Left lung (tissue), 10 donors: ENCODE data around the gene FTCD. TPM values are rescaled to one million over a fixed set of nuclear protein-coding genes. Genes with fewer than 3 reads are reported as not detected.
A peak's percentile ranks its signal among the peaks of the same experiment; 100 is the strongest.
"Not testable (repeated sequence)": the region's sequence is repeated elsewhere in the genome, so short reads cannot be mapped to it uniquely, and the experiment has no call there.

Source experiments
- ATAC-seq: fragments of 200-7000 bp; cut with Tn5 transposase; one replicate; pipeline ENCODE4 v1.9.1; 2020; ENCODE audit warnings: moderate library complexity
- DNase-seq, 4 donors: peaks; one replicate each; pipeline ENCODE4 v3.0.0-alpha.2; 2013 to 2020
- H3K27ac ChIP-seq, 2 donors: fragments of 200-600 bp; sonication (generic) in 1 of 2; one replicate each; pipeline versions ENCODE4 v1.5.0 to v1.8.0; 2020 to 2021
- H3K27me3 ChIP-seq, 2 donors: fragments of 200-600 bp; sonication (generic) in 1 of 2; one replicate each; pipeline versions ENCODE4 v1.5.0 to v1.8.0; 2020 to 2021
- H3K36me3 ChIP-seq, 2 donors: fragments of 200-600 bp; sonication (generic) in 1 of 2; one replicate each; pipeline versions ENCODE4 v1.5.0 to v1.8.0; 2020 to 2021
- H3K4me1 ChIP-seq, 2 donors: fragments of 200-600 bp; one replicate each; pipeline ENCODE4 v1.8.0; 2021
- H3K4me3 ChIP-seq, 2 donors: fragments of 200-600 bp; sonication (generic) in 1 of 2; one replicate each; pipeline versions ENCODE4 v1.5.0 to v1.8.0; 2020 to 2021; ENCODE audit warnings: mild to moderate bottlenecking in 1 of 2
- H3K9me3 ChIP-seq, 2 donors: fragments of 200-600 bp; sonication (generic) in 1 of 2; one replicate each; pipeline versions ENCODE4 v1.5.0 to v1.8.0; 2020 to 2021
- intact Hi-C, 2 donors: fragments of 100-400 bp; cut with DNase I; formaldehyde crosslinking; loops; one replicate each; pipeline versions ENCODE4 v1.11.2 to v1.14.2; 2022
- polyA plus RNA-seq, 6 donors: library from polyadenylated mRNA; unstranded; fragments of 120-200 nt; gene quantifications; one replicate each; pipeline ENCODE4 v1.2.1, GENCODE V29; 2013; ENCODE audit not compliant: insufficient read length in 6 of 6
- total RNA-seq, 2 donors: library from RNA; stranded (reverse); fragmentation: NEBNext Ultra II Directional; extraction: Animal tissue kit (Norgen Biotek cat#: 25700); gene quantifications; one replicate each; pipeline ENCODE4 v1.2.1, GENCODE V29; 2021
- TF ChIP-seq, protein P1 (sequence below), 2 donors: fragments of 200-600 bp; sonication (generic) in 1 of 2; IDR thresholded peaks; one replicate each; pipeline versions ENCODE4 v1.5.0 to v1.8.0; 2021; ENCODE audit warnings: antibody characterized with exemption in 2 of 2
- donor health status: DM: no; HTN: yes; CAD: no.
- donor health status: DM: no; HTN: no; CAD: no.

The FTCD gene
- total and polyA plus RNA-seq, 8 donors, result 0.29 to 2.4 (median 1.6) TPM

DNA sequence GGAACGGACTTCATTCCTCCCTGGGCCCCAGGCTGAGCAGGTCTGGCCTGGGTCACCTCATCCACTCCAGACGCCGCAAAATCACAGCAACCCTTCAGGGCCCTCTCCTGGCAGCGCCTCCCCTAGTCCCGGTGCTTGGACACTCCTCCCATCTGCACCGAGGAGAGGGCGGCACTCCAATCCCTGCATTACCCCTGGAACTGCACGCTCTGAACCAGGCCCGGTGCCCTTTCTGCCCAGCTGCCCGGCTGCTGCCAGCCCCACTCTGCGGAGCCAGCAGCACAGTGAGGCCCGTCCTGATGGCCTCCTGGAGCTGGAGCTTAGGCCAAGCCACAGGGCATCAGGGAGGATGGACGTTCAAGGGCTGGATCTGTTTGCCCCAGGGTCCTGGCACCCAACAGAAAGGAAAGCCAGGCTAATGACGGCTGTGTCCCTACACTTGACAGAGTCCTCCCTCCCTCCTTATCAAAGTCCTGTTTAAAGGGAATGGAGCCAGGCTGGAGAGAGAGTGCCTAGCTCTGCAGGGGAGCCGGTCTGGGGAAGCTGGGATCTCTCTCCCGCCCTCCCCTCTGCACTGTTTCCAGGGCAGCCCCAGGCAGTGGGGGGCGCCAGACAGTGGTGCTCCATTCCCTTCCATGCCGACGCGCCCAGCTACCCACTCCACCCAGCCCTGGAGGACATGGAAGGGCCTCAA is 44.7 kb downstream of the FTCD start:
- Histone ChIP-seq H3K36me3 (peaks cover 0 to 36% of the 10 kb centered on the region in 2 donors), H3K27me3 (no peaks in the 10 kb centered on the region), H3K9me3 (peaks cover 0 to 23% of the 10 kb centered on the region in 2 donors), H3K4me1 (no peaks in the 10 kb centered on the region), H3K27ac (no peak overlapping the region), H3K4me3 (no peak overlapping the region)
- DNase-seq, result peak in 3 of 4 donors; percentile 37 to 67 (median 61)
- intact Hi-C loops, result no loop called here
- ATAC-seq, result peak; percentile 88
- TF ChIP-seq, protein P1, sequence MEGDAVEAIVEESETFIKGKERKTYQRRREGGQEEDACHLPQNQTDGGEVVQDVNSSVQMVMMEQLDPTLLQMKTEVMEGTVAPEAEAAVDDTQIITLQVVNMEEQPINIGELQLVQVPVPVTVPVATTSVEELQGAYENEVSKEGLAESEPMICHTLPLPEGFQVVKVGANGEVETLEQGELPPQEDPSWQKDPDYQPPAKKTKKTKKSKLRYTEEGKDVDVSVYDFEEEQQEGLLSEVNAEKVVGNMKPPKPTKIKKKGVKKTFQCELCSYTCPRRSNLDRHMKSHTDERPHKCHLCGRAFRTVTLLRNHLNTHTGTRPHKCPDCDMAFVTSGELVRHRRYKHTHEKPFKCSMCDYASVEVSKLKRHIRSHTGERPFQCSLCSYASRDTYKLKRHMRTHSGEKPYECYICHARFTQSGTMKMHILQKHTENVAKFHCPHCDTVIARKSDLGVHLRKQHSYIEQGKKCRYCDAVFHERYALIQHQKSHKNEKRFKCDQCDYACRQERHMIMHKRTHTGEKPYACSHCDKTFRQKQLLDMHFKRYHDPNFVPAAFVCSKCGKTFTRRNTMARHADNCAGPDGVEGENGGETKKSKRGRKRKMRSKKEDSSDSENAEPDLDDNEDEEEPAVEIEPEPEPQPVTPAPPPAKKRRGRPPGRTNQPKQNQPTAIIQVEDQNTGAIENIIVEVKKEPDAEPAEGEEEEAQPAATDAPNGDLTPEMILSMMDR (IDR thresholded peaks at IDR 0.05), result no peak

GRCh38 chr21:46109313-46110221 is 45.8 kb downstream of the FTCD start:
- ATAC-seq (no peak), DNase-seq (peak in 2 of 4 donors; percentile 25 to 66)
- no peak overlapping the region for H3K27ac ChIP-seq
- no peaks in the 10 kb centered on the region for H3K4me1 ChIP-seq
- H3K36me3 ChIP-seq, result peaks cover 0 to 25% of the 10 kb centered on the region in 2 donors
- intact Hi-C loops, result no loop called here
- no peak overlapping the region for H3K4me3 ChIP-seq
- TF ChIP-seq, protein P1 (IDR thresholded peaks at IDR 0.05), result no peak
- peaks cover 0 to 16% of the 10 kb centered on the region in 2 donors for H3K9me3 ChIP-seq
- H3K27me3 ChIP-seq, result no peaks in the 10 kb centered on the region

GRCh38 chr21:46108827-46109312 is 46.5 kb downstream of the FTCD start:
- TF ChIP-seq, protein P1 (IDR thresholded peaks at IDR 0.05), result no peak
- peaks cover 0 to 19% of the 10 kb centered on the region in 2 donors for H3K36me3 ChIP-seq
- no peak for ATAC-seq
- H3K27me3 ChIP-seq, result peaks cover 0 to under 1% of the 10 kb centered on the region in 2 donors
- no peak for DNase-seq
- H3K9me3 ChIP-seq, result peaks cover 0 to 16% of the 10 kb centered on the region in 2 donors
- H3K27ac ChIP-seq, result no peak overlapping the region
- intact Hi-C loops, result no loop called here
- H3K4me1 ChIP-seq, result no peaks in the 10 kb centered on the region
- H3K4me3 ChIP-seq, result no peak overlapping the region

DNA sequence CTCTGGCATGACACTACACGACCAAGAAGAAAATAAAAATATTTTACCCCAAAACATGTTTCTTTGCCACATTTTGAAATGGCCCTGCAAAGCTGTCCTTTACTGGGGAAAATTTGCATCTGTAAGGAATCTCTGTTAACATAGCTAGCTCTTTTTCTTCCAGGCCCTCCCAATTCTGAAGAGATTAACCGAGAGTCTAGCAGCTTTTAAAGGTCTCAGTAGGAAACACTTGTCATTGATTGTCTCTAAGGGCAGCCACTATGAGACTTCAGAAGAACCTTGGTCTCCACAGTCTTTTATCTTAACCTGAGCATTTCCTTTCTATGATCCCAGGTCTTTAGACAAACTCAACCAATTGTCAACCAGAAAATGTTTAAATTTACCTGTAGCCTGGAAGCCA is 48.0 kb downstream of the FTCD start:
- H3K4me3 ChIP-seq, H3K27me3 ChIP-seq, H3K4me1 ChIP-seq, ATAC-seq, H3K27ac ChIP-seq, DNase-seq, intact Hi-C loops, H3K36me3 ChIP-seq: not testable (repeated sequence)
- peaks cover 0 to 16% of the 10 kb centered on the region in 2 donors for H3K9me3 ChIP-seq

DNA sequence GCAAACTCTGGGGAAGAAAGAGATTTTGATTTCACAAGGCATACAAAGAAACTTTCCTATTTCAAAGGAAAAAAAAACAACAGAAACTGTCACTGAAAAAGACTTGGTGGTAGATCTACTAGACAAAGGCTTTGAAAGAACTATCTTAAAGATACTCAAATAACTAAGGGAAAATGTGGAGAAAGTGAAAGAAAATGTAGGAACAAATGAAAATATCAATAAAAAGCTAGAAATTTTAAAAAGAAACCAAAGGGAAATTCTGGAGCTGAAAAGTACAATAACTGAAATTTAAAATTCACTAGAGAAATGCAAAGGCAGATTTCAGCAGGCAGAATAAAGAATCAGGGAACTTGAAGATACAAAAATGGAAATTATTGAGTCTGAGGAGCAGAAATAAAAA is 51.3 kb downstream of the FTCD start:
- intact Hi-C loops, result no loop called here
- TF ChIP-seq, protein P1 (IDR thresholded peaks at IDR 0.05), result no peak

More for the DNA sequence above, 51.3 kb downstream of the FTCD start:
- no peaks in the 10 kb centered on the region for H3K36me3 ChIP-seq
- DNase-seq, result no peak
- H3K27ac ChIP-seq, result no peak overlapping the region
- H3K4me3 ChIP-seq, result no peak overlapping the region
- H3K4me1 ChIP-seq, result no peaks in the 10 kb centered on the region
- H3K9me3 ChIP-seq, result peaks cover 0 to 19% of the 10 kb centered on the region in 2 donors
- H3K27me3 ChIP-seq, result peaks cover 8 to 38% of the 10 kb centered on the region in 2 donors
- no peak for ATAC-seq
